AG04450 (cell line): ENCODE results near the gene ERC1. TPM values are rescaled to one million over a fixed set of nuclear protein-coding genes. Genes with fewer than 3 reads are reported as not detected.

Experiments used
- CTCF ChIA-PET: fragments of 300-600, 350-600 bp; formaldehyde crosslinking; extraction: SDS; loops from one replicate; lab custom pipeline; 2022; ENCODE audit warnings: antibody characterized with exemption, inconsistent platforms; lab: Charles Lee
- POLR2A ChIA-PET: fragments of 350-600 bp; formaldehyde crosslinking; extraction: SDS; loops from one replicate; lab custom pipeline; 2021; ENCODE audit warnings: antibody characterized with exemption, inconsistent platforms; lab: Yijun Ruan, JAX
- DNase-seq: peaks from one replicate; pipeline ENCODE4 v3.0.0-alpha.2; 2011; ENCODE audit warnings: low read depth, low spot score
- H3K27ac ChIP-seq: one replicate; pipeline ENCODE4 v1.5.1; 2012; ENCODE audit warnings: low read depth, low read length, control low read depth
- H3K27me3 ChIP-seq: one replicate; pipeline ENCODE4 v1.6.0; 2012; ENCODE audit warnings: low read length; ENCODE audit not compliant: control insufficient read depth, insufficient read depth
- H3K4me3 ChIP-seq: 2 replicates; pipeline ENCODE4 v1.5.1; 2011; ENCODE audit warnings: mild to moderate bottlenecking, low read depth, low read length, control low read depth
- H3K9me3 ChIP-seq: 2 replicates; pipeline ENCODE4 v1.5.1; 2012; ENCODE audit warnings: low read length; ENCODE audit not compliant: control insufficient read depth, insufficient read depth
- polyA plus RNA-seq: library from polyadenylated mRNA; depleted of rRNA; stranded (reverse); fragments of >200 nt; gene quantifications from 2 replicates; pipeline ENCODE4 v1.2.3, GENCODE V29; 2011
- TF ChIP-seq, protein P1 (sequence below): IDR thresholded peaks from 2 replicates; pipeline ENCODE4 v1.5.1; 2011; ENCODE audit warnings: low read depth, low read length, control low read depth, inconsistent platforms

Gene ERC1
- polyA plus RNA-seq, 1 experiment = 28.6 TPM

DNA sequence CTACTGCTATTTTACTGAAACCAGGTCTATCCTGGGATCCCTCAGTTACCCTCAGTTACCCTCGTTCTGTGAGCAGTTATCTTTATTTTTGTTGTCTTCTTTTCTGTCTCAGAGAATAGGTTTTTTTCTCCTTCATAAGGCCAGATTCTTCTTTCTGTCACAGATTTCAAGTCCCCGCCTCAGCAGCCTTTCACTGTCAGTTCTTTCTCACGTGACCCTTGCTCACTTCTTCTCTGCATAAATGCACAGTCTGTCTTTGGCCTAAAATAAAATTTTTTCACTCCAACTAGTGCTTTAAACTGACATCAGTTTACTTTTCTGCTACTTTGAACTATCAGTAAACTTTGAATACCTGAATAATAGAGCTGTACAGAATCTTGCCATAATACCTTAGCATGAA is 299.7 kb downstream of the ERC1 start:
- DNase-seq = no peak
- TF ChIP-seq, protein P1, sequence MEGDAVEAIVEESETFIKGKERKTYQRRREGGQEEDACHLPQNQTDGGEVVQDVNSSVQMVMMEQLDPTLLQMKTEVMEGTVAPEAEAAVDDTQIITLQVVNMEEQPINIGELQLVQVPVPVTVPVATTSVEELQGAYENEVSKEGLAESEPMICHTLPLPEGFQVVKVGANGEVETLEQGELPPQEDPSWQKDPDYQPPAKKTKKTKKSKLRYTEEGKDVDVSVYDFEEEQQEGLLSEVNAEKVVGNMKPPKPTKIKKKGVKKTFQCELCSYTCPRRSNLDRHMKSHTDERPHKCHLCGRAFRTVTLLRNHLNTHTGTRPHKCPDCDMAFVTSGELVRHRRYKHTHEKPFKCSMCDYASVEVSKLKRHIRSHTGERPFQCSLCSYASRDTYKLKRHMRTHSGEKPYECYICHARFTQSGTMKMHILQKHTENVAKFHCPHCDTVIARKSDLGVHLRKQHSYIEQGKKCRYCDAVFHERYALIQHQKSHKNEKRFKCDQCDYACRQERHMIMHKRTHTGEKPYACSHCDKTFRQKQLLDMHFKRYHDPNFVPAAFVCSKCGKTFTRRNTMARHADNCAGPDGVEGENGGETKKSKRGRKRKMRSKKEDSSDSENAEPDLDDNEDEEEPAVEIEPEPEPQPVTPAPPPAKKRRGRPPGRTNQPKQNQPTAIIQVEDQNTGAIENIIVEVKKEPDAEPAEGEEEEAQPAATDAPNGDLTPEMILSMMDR = no peak
- Histone ChIP-seq H3K9me3 (no peaks in the 10 kb centered on the region), H3K4me3 (no peak overlapping the region), H3K27ac (no peak overlapping the region), H3K27me3 (no peaks in the 10 kb centered on the region)
- CTCF ChIA-PET = interaction anchor here (1.3 kb wide), 1 partner anchor 173 kb away, joined by 4 read pairs; no protein-coding TSS in a partner anchor
- POLR2A ChIA-PET = no interaction called here

GRCh38 chr12:1291601-1292332 is 300.7 kb downstream of the ERC1 start:
- H3K27me3 ChIP-seq = no peaks in the 10 kb centered on the region
- CTCF ChIA-PET = interaction anchor here (1.7 kb wide), 1 partner anchor 9 kb away, joined by 5 read pairs; no protein-coding TSS in a partner anchor
- DNase-seq = no peak
- H3K4me3 ChIP-seq = no peak overlapping the region
- POLR2A ChIA-PET = interaction anchor here (0.6 kb wide), 1 partner anchor 740 kb away, joined by 3 read pairs; no protein-coding TSS in a partner anchor
- no peak overlapping the region for H3K27ac ChIP-seq
- H3K9me3 ChIP-seq = no peaks in the 10 kb centered on the region
- TF ChIP-seq, protein P1 = no peak

DNA sequence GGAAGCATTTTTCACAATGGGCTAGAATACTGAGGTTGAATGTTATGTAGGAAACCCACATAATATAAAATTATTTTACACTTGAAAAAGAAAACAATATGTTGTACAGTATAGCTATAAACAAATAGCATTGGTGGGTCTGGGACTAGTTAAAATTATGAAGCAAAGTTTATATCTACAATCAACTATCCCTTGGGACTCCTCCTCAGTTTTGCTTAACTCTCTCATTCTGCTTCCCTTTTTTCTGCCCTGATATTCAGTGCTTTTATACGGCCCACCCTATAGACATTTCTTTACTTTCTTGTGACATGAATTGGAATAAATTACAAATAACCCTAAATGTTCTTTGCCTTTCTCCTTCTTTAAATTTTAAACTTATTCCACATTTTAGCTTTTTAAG is 302.9 kb downstream of the ERC1 start:
- Histone ChIP-seq H3K4me3 (no peak overlapping the region), H3K27ac (no peak overlapping the region), H3K27me3 (no peaks in the 10 kb centered on the region), H3K9me3 (no peaks in the 10 kb centered on the region)
- ChIA-PET CTCF (interaction anchor here (1.5 kb wide), 1 partner anchor 176 kb away, joined by 5 read pairs; no protein-coding TSS in a partner anchor), POLR2A (interaction anchor here (0.7 kb wide), 1 partner anchor 1494 kb away, joined by 3 read pairs; no protein-coding TSS in a partner anchor)
- TF ChIP-seq, protein P1 = no peak
- DNase-seq = no peak

GRCh38 chr12:1297206-1297605 is 306.2 kb downstream of the ERC1 start:
- POLR2A ChIA-PET = interaction anchor here (0.6 to 0.7 kb wide), 4 partner anchors 55 to 349 kb away, joined by 5 to 6 read pairs (median 6); no protein-coding TSS in a partner anchor
- Histone ChIP-seq H3K4me3 (no peak overlapping the region), H3K27me3 (no peaks in the 10 kb centered on the region), H3K9me3 (no peaks in the 10 kb centered on the region), H3K27ac (no peak overlapping the region)
- CTCF ChIA-PET = interaction anchor here (0.6 to 0.7 kb wide), 2 partner anchors 9 to 179 kb away, joined by 5 to 6 read pairs; no protein-coding TSS in a partner anchor
- no peak for DNase-seq
- TF ChIP-seq, protein P1 = no peak
